Body of pancreas (tissue), 4 donors: Measurements from ENCODE around the gene YPEL4.

ENCODE experiments used
- CTCF ChIP-seq, 7 experiments: fragments of 450-650 bp in 4 of 7; fragments of 200-600 bp in 3 of 7; sonication (generic) in 3 of 7; IDR thresholded peaks; one replicate each; pipeline ENCODE4 v1.5.1; 2016 to 2019; ENCODE audit warnings: antibody characterized with exemption in 7 of 7
- POLR2A ChIP-seq, 3 donors: fragments of 450-650 bp; IDR thresholded peaks; one replicate each; pipeline ENCODE4 v1.6.1; 2016; ENCODE audit warnings: antibody characterized with exemption in 3 of 3, mild to moderate bottlenecking in 2 of 3

GRCh38 chr11:57667117-57667735 is 17.5 kb upstream of the YPEL4 start:
- TF ChIP-seq CTCF (IDR thresholded peaks at IDR 0.05): peak in 1 of 7 experiments; percentile 9
- peak in 1 of 3 donors; percentile 25 for TF ChIP-seq POLR2A (IDR thresholded peaks at IDR 0.05)
